Activated gamma-delta T cell (primary cell): Measurements from ENCODE around the gene KRT71.
"Not testable (repeated sequence)": the region's sequence is repeated elsewhere in the genome, so short reads cannot be mapped to it uniquely, and the experiment has no call there.

Experiments
- DNase-seq: peaks from one replicate; lab custom pipeline; 2025; lab: John Stamatoyannopoulos, UW
- total RNA-seq, 2 donors: gene quantifications; one replicate each; lab custom pipeline; 2026; lab: John Stamatoyannopoulos, UW

The KRT71 gene
- total RNA-seq, result 0 reads per million in 2 donors

GRCh38 chr12:52552681-52553195, at the start of gene KRT71:
TSS of gene KRT71 (minus strand) at chr12:52553145. CDS start at chr12:52553077, 68 bp downstream.
- no peak for DNase-seq

- no peak for DNase-seq
These were observed 49.6 kb upstream of the KRT71 start for GRCh38 chr12:52602552-52602951.

GRCh38 chr12:52601671-52602070, 48.7 kb upstream of the KRT71 start:
- DNase-seq, result no peak

- no peak for DNase-seq
These were observed 48.1 kb upstream of the KRT71 start, which contains the start of gene KRT72 for GRCh38 chr12:52600941-52601481. TSS of gene KRT72 (minus strand) at chr12:52601463. CDS start at chr12:52601452, 11 bp downstream.

- no peak for DNase-seq
These were observed 47.5 kb upstream of the KRT71 start for GRCh38 chr12:52600475-52600874.

GRCh38 chr12:52600071-52600470, 47.1 kb upstream of the KRT71 start:
- no peak for DNase-seq

- no peak for DNase-seq
These were observed 46.0 kb upstream of the KRT71 start for GRCh38 chr12:52598966-52599365.

- DNase-seq, result not testable (repeated sequence)
These were observed 41.3 kb upstream of the KRT71 start for GRCh38 chr12:52594237-52594636.

GRCh38 chr12:52591521-52591920, 38.6 kb upstream of the KRT71 start:
- DNase-seq, result no peak

- no peak for DNase-seq
These were observed 37.1 kb upstream of the KRT71 start for GRCh38 chr12:52590021-52590420.

- no peak for DNase-seq
These were observed 34.6 kb upstream of the KRT71 start for GRCh38 chr12:52587563-52587962.

- DNase-seq, result no peak
These were observed 33.0 kb upstream of the KRT71 start for GRCh38 chr12:52585946-52586345.

- DNase-seq, result no peak
These were observed 32.1 kb upstream of the KRT71 start for GRCh38 chr12:52585066-52585465.

GRCh38 chr12:52584156-52584682, 31.3 kb upstream of the KRT71 start:
- DNase-seq, result no peak

- no peak for DNase-seq
These were observed 30.1 kb upstream of the KRT71 start for GRCh38 chr12:52582971-52583456.

- DNase-seq, result no peak
These were observed 29.5 kb upstream of the KRT71 start for GRCh38 chr12:52582486-52582885.

GRCh38 chr12:52581481-52581880, 28.5 kb upstream of the KRT71 start:
- DNase-seq, result no peak

GRCh38 chr12:52581066-52581465, 28.1 kb upstream of the KRT71 start:
- DNase-seq, result no peak

GRCh38 chr12:52580496-52580895, 27.6 kb upstream of the KRT71 start:
- DNase-seq, result no peak

GRCh38 chr12:52579468-52580465, 26.8 kb upstream of the KRT71 start:
- DNase-seq, result no peak

- DNase-seq, result no peak
These were observed 25.5 kb upstream of the KRT71 start for GRCh38 chr12:52578469-52578868.

GRCh38 chr12:52577316-52577715, 24.4 kb upstream of the KRT71 start:
- no peak for DNase-seq
